ENCODE measurements around the gene DDI2.

The DDI2 gene

GRCh38 chr1:15609631-15610030 lies 7.6 kb upstream of the DDI2 start:
- H3K9me2 ChIP-seq (replicated peaks; ENCODE audit: low read depth, low read length): no peaks in the 10 kb centered on the region
- no peak overlapping the region for H3K4me3 ChIP-seq (ENCODE audit: low read length, poor library complexity, severe bottlenecking)
- no peaks in the 10 kb centered on the region for H3K9me3 ChIP-seq (ENCODE audit: insufficient read depth, low read depth, low read length)
- no peaks in the 10 kb centered on the region for H3K4me1 ChIP-seq (ENCODE audit: insufficient read depth, low read length, poor library complexity, severe bottlenecking)
- no peak overlapping the region; the same call in 1 of the 2 replicates for H2AFZ ChIP-seq (ENCODE audit: low read length)
- H3K27me3 ChIP-seq (ENCODE audit: insufficient read depth, low read length, poor library complexity, severe bottlenecking): no peaks in the 10 kb centered on the region
- H3K36me3 ChIP-seq (ENCODE audit: insufficient read depth, low read length): no peaks in the 10 kb centered on the region
- no peak for TF ChIP-seq EZH2phosphoT487 (IDR thresholded peaks at IDR 0.05; ENCODE audit: borderline replicate concordance)
- TF ChIP-seq CTCF (conservative IDR thresholded peaks at IDR 0.05; ENCODE audit: low read length): no peak
- H3F3A ChIP-seq (ENCODE audit: low read depth): no peaks in the 10 kb centered on the region
- H4K20me1 ChIP-seq (ENCODE audit: insufficient read depth, low read length, poor library complexity, severe bottlenecking): no peaks in the 10 kb centered on the region
- H3K79me2 ChIP-seq (ENCODE audit: insufficient read depth, low read length): no peaks in the 10 kb centered on the region
- no peak overlapping the region for H3K9ac ChIP-seq (ENCODE audit: low read depth, low read length, poor library complexity, severe bottlenecking)
- no peak overlapping the region for H3K4me2 ChIP-seq (ENCODE audit: low read depth, low read length, poor library complexity, severe bottlenecking)

GRCh38 chr1:15610167-15610566 lies 7.1 kb upstream of the DDI2 start:
- TF ChIP-seq EZH2phosphoT487 (IDR thresholded peaks at IDR 0.05; ENCODE audit: borderline replicate concordance) (no peak), CTCF (conservative IDR thresholded peaks at IDR 0.05; ENCODE audit: low read length) (no peak)
- H3K9ac ChIP-seq (ENCODE audit: low read depth, low read length, poor library complexity, severe bottlenecking): no peak overlapping the region
- no peak overlapping the region for H3K4me3 ChIP-seq (ENCODE audit: low read length, poor library complexity, severe bottlenecking)
- no peaks in the 10 kb centered on the region for H3K4me1 ChIP-seq (ENCODE audit: insufficient read depth, low read length, poor library complexity, severe bottlenecking)
- H3K27me3 ChIP-seq (ENCODE audit: insufficient read depth, low read length, poor library complexity, severe bottlenecking): no peaks in the 10 kb centered on the region
- no peak overlapping the region for H3K4me2 ChIP-seq (ENCODE audit: low read depth, low read length, poor library complexity, severe bottlenecking)
- no peaks in the 10 kb centered on the region for H3K79me2 ChIP-seq (ENCODE audit: insufficient read depth, low read length)
- no peak overlapping the region; the same call in 1 of the 2 replicates for H2AFZ ChIP-seq (ENCODE audit: low read length)
- H3K9me3 ChIP-seq (ENCODE audit: insufficient read depth, low read depth, low read length): no peaks in the 10 kb centered on the region
- no peaks in the 10 kb centered on the region for H4K20me1 ChIP-seq (ENCODE audit: insufficient read depth, low read length, poor library complexity, severe bottlenecking)
- no peaks in the 10 kb centered on the region for H3K9me2 ChIP-seq (replicated peaks; ENCODE audit: low read depth, low read length)
- H3K36me3 ChIP-seq (ENCODE audit: insufficient read depth, low read length): no peaks in the 10 kb centered on the region
- H3F3A ChIP-seq (ENCODE audit: low read depth): no peaks in the 10 kb centered on the region

- Histone ChIP-seq H3K9ac (ENCODE audit: low read depth, low read length, poor library complexity, severe bottlenecking) (peak overlapping the region; percentile 63), H3K36me3 (ENCODE audit: insufficient read depth, low read length) (no peaks in the 10 kb centered on the region), H3K4me2 (ENCODE audit: low read depth, low read length, poor library complexity, severe bottlenecking) (peak overlapping the region; percentile 97), H2AFZ (ENCODE audit: low read length) (peak overlapping the region; percentile 95), H3K9me3 (ENCODE audit: insufficient read depth, low read depth, low read length) (no peaks in the 10 kb centered on the region), H3K9me2 (replicated peaks; ENCODE audit: low read depth, low read length) (no peaks in the 10 kb centered on the region), H3K4me3 (ENCODE audit: low read length, poor library complexity, severe bottlenecking) (peak overlapping the region; percentile 99), H3K4me1 (ENCODE audit: insufficient read depth, low read length, poor library complexity, severe bottlenecking) (peaks cover 37% of the 10 kb centered on the region), H3F3A (ENCODE audit: low read depth) (peaks cover 2% of the 10 kb centered on the region; the same call in 1 of the 2 replicates), H3K79me2 (ENCODE audit: insufficient read depth, low read length) (peaks cover 41% of the 10 kb centered on the region), H3K27me3 (ENCODE audit: insufficient read depth, low read length, poor library complexity, severe bottlenecking) (no peaks in the 10 kb centered on the region), H4K20me1 (ENCODE audit: insufficient read depth, low read length, poor library complexity, severe bottlenecking) (peaks cover 27% of the 10 kb centered on the region)
- no peak for TF ChIP-seq CTCF (conservative IDR thresholded peaks at IDR 0.05; ENCODE audit: low read length)
- no peak for TF ChIP-seq EZH2phosphoT487 (IDR thresholded peaks at IDR 0.05; ENCODE audit: borderline replicate concordance)
Measured at GRCh38 chr1:15616373-15617172, 685 bp upstream of the DDI2 start.

All from Loucy (cell line).